SK-N-SH (cell line): Measurements from ENCODE around the gene NCK1. TPM values are rescaled to one million over a fixed set of nuclear protein-coding genes. Genes with fewer than 3 reads are reported as not detected.

Experiments used
- CTCF ChIA-PET: fragments of 300-600, 350-600 bp; formaldehyde crosslinking; extraction: SDS; loops from one replicate; lab custom pipeline; 2021; lab: Yijun Ruan, JAX
- POLR2A ChIA-PET: fragments of 350-600 bp; sonication (Branson Sonifier 250); formaldehyde crosslinking; extraction: SDS; loops from one replicate; lab custom pipeline; 2020; ENCODE audit warnings: antibody characterized with exemption, inconsistent platforms; lab: Yijun Ruan, JAX
- DNase-seq: peaks from one replicate; pipeline ENCODE4 v3.0.0; 2012
- H2AFZ ChIP-seq: fragments of 200-600 bp; sonication (generic); 2 replicates; pipeline ENCODE4 v1.8.1; 2016; ENCODE audit warnings: antibody characterized with exemption, mild to moderate bottlenecking, low read depth
- H3F3A ChIP-seq: fragments of 200-600 bp; sonication (generic); replicated peaks from 2 replicates; pipeline ENCODE3; 2016; ENCODE audit warnings: antibody characterized with exemption, mild to moderate bottlenecking; ENCODE audit not compliant: insufficient read depth
- H3K27ac ChIP-seq, 2 experiments: fragments of 200-500 bp in 1 of 2; fragments of 200-600 bp in 1 of 2; sonication (Bioruptor generic) in 1 of 2; sonication (generic), shearing (Covaris generic) in 1 of 2; 2 replicates each; pipeline versions ENCODE4 v1.5.1 to v1.6.1; 2014 to 2016; ENCODE audit warnings: low read depth in 2 of 2, inconsistent platforms in 1 of 2, low read length in 1 of 2, mild to moderate bottlenecking in 1 of 2, mixed read lengths in 1 of 2
- H3K27me3 ChIP-seq: fragments of 200-600 bp; sonication (generic), shearing (Covaris generic); 2 replicates; pipeline ENCODE4 v1.6.1; 2016; ENCODE audit warnings: mixed run types; ENCODE audit not compliant: insufficient read depth
- H3K36me3 ChIP-seq, 2 experiments: fragments of 200-500 bp in 1 of 2; fragments of 200-600 bp in 1 of 2; sonication (Bioruptor generic) in 1 of 2; sonication (generic) in 1 of 2; replicated peaks in 1 of 2; 2 replicates each; pipeline versions ENCODE3 to v1.5.1; 2014 to 2016; ENCODE audit warnings: low read length in 1 of 2, mild to moderate bottlenecking in 1 of 2; ENCODE audit not compliant: insufficient read depth in 2 of 2, control insufficient read depth in 1 of 2
- H3K4me1 ChIP-seq, 2 experiments: fragments of 200-500 bp in 1 of 2; fragments of 200-600 bp in 1 of 2; sonication (Bioruptor generic) in 1 of 2; sonication (generic), shearing (Covaris generic) in 1 of 2; 2 replicates each; pipeline versions ENCODE4 v1.5.1 to v1.6.1; 2014 to 2016; ENCODE audit warnings: low read depth in 1 of 2, low read length in 1 of 2, mixed run types in 1 of 2; ENCODE audit not compliant: insufficient read depth in 2 of 2, control insufficient read depth in 1 of 2
- H3K4me2 ChIP-seq: fragments of 200-600 bp; sonication (generic), shearing (Covaris generic); 2 replicates; pipeline ENCODE4 v1.6.1; 2017; ENCODE audit warnings: mixed run types
- H3K4me3 ChIP-seq, 2 experiments: fragments of 200-500 bp in 1 of 2; fragments of 200-600 bp in 1 of 2; sonication (Bioruptor generic) in 1 of 2; sonication (generic), shearing (Covaris generic) in 1 of 2; 2 replicates each; pipeline versions ENCODE4 v1.5.1 to v1.8.1; 2014 to 2016; ENCODE audit warnings: low read depth in 2 of 2, inconsistent platforms in 1 of 2, low read length in 1 of 2, mild to moderate bottlenecking in 1 of 2, mixed read lengths in 1 of 2, moderate library complexity in 1 of 2
- H3K79me2 ChIP-seq: fragments of 200-600 bp; sonication (generic); 2 replicates; pipeline ENCODE4 v1.8.1; 2017; ENCODE audit warnings: mild to moderate bottlenecking; ENCODE audit not compliant: insufficient read depth
- H3K9ac ChIP-seq: fragments of 200-600 bp; sonication (generic); 2 replicates; pipeline ENCODE4 v1.6.1; 2017; ENCODE audit warnings: mixed run types
- H3K9me2 ChIP-seq: fragments of 200-600 bp; sonication (generic); 2 replicates; pipeline ENCODE4 v1.6.1; 2017; ENCODE audit warnings: mixed run types
- H3K9me3 ChIP-seq: fragments of 200-600 bp; sonication (generic); 2 replicates; pipeline ENCODE4 v1.6.1; 2017; ENCODE audit warnings: mixed run types, mild to moderate bottlenecking, moderate library complexity
- H4K20me1 ChIP-seq: fragments of 200-600 bp; sonication (generic); 2 replicates; pipeline ENCODE4 v1.6.1; 2017; ENCODE audit warnings: mild to moderate bottlenecking, mixed run types; ENCODE audit not compliant: insufficient read depth
- CHD2 ChIP-seq: fragments of 150-350 bp; IDR thresholded peaks from 2 replicates; pipeline ENCODE4 v1.6.1; 2018; ENCODE audit warnings: low read length; ENCODE audit not compliant: partially characterized antibody
- ELF1 ChIP-seq: IDR thresholded peaks from 2 replicates; pipeline ENCODE4 v1.4.0; 2012
- FOXJ3 ChIP-seq: sonication (generic); formaldehyde crosslinking; IDR thresholded peaks from 2 replicates; pipeline ENCODE4 v1.5.1; 2020; ENCODE audit warnings: mild to moderate bottlenecking, missing genetic modification reagents
- JUND ChIP-seq: IDR thresholded peaks from 2 replicates; pipeline ENCODE4 v1.4.0; 2012
- NRF1 ChIP-seq: IDR thresholded peaks from 2 replicates; pipeline ENCODE4 v1.6.1; 2012; ENCODE audit warnings: low read depth, mild to moderate bottlenecking, low read length
- PBX3 ChIP-seq: IDR thresholded peaks from 2 replicates; pipeline ENCODE4; 2012
- RCOR1 ChIP-seq: fragments of 150-350 bp; IDR thresholded peaks from 2 replicates; pipeline ENCODE4 v1.6.1; 2017; ENCODE audit warnings: antibody characterized with exemption, low read length
- SIN3A ChIP-seq: IDR thresholded peaks from 2 replicates; pipeline ENCODE4 v1.6.1; 2012; ENCODE audit warnings: low read depth, mild to moderate bottlenecking, low read length, moderate library complexity, borderline replicate concordance
- TAF1 ChIP-seq: IDR thresholded peaks from 2 replicates; pipeline ENCODE4 v1.6.1; 2012; ENCODE audit warnings: low read depth, mild to moderate bottlenecking, low read length, moderate library complexity, borderline replicate concordance
- ZBTB33 ChIP-seq: IDR thresholded peaks from 2 replicates; pipeline ENCODE4 v1.4.0; 2012; ENCODE audit warnings: low read depth, borderline replicate concordance
- WGBS: methylation state at CpG from one replicate; pipeline ENCODE4 v1.1.6; 2017; ENCODE audit warnings: low lambda C conversion rate; 5-methylcytosine and 5-hydroxymethylcytosine counted together
- polyA plus RNA-seq, 3 experiments: library from polyadenylated mRNA; depleted of rRNA; stranded (reverse); fragments of >200 nt; gene quantifications; 2 replicates each; pipeline ENCODE4 v1.2.3, GENCODE V29; 2012
- TF ChIP-seq, protein P1 (sequence below): IDR thresholded peaks from 2 replicates; pipeline ENCODE4 v1.6.1; 2012; ENCODE audit warnings: mild to moderate bottlenecking, low read depth, low read length, moderate library complexity
- TF ChIP-seq, protein P2 (sequence below): fragments of 150-350 bp; IDR thresholded peaks from 2 replicates; pipeline ENCODE4 v1.6.1; 2017; ENCODE audit warnings: antibody characterized with exemption, low read length, low read depth, borderline replicate concordance
- TF ChIP-seq, protein P3 (sequence below): fragments of 150-350 bp; IDR thresholded peaks from 2 replicates; pipeline ENCODE4 v1.6.1; 2016; ENCODE audit warnings: mild to moderate bottlenecking, low read depth, low read length

Gene NCK1
- polyA plus RNA-seq, 1 of the 3 experiments (the other 2 are of a cell fraction) = 16.2 TPM

- Histone ChIP-seq H3F3A (no peaks in the 10 kb centered on the region), H3K27ac (no peak overlapping the region), H4K20me1 (no peaks in the 10 kb centered on the region), H3K9me3 (no peaks in the 10 kb centered on the region), H3K79me2 (no peaks in the 10 kb centered on the region), H3K9ac (no peak overlapping the region), H2AFZ (no peak overlapping the region), H3K9me2 (no peaks in the 10 kb centered on the region), H3K4me1 (peaks cover 6 to 15% of the 10 kb centered on the region in 2 experiments; a peak in 3 of 4 replicates), H3K4me3 (no peak overlapping the region), H3K36me3 (peaks cover 0 to 3% of the 10 kb centered on the region in 2 experiments), H3K4me2 (no peak overlapping the region), H3K27me3 (no peaks in the 10 kb centered on the region)
- WGBS = 95% methylated on average over 2 of the region's 2 CpGs
- ChIA-PET POLR2A (no interaction called here), CTCF (interaction anchor here (1.1 kb wide), 2 partner anchors 57 to 205 kb away, joined by 3 to 4 read pairs; partner anchors contain the start of gene STAG1)
- TF ChIP-seq, protein P1, sequence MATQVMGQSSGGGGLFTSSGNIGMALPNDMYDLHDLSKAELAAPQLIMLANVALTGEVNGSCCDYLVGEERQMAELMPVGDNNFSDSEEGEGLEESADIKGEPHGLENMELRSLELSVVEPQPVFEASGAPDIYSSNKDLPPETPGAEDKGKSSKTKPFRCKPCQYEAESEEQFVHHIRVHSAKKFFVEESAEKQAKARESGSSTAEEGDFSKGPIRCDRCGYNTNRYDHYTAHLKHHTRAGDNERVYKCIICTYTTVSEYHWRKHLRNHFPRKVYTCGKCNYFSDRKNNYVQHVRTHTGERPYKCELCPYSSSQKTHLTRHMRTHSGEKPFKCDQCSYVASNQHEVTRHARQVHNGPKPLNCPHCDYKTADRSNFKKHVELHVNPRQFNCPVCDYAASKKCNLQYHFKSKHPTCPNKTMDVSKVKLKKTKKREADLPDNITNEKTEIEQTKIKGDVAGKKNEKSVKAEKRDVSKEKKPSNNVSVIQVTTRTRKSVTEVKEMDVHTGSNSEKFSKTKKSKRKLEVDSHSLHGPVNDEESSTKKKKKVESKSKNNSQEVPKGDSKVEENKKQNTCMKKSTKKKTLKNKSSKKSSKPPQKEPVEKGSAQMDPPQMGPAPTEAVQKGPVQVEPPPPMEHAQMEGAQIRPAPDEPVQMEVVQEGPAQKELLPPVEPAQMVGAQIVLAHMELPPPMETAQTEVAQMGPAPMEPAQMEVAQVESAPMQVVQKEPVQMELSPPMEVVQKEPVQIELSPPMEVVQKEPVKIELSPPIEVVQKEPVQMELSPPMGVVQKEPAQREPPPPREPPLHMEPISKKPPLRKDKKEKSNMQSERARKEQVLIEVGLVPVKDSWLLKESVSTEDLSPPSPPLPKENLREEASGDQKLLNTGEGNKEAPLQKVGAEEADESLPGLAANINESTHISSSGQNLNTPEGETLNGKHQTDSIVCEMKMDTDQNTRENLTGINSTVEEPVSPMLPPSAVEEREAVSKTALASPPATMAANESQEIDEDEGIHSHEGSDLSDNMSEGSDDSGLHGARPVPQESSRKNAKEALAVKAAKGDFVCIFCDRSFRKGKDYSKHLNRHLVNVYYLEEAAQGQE = no peak
- TF ChIP-seq, protein P2, sequence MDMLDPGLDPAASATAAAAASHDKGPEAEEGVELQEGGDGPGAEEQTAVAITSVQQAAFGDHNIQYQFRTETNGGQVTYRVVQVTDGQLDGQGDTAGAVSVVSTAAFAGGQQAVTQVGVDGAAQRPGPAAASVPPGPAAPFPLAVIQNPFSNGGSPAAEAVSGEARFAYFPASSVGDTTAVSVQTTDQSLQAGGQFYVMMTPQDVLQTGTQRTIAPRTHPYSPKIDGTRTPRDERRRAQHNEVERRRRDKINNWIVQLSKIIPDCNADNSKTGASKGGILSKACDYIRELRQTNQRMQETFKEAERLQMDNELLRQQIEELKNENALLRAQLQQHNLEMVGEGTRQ = no peak
- TF ChIP-seq FOXJ3 (no peak), TAF1 (no peak), SIN3A (no peak), ZBTB33 (no peak), JUND (no peak), PBX3 (no peak), ELF1 (no peak), CHD2 (no peak), NRF1 (no peak), RCOR1 (no peak)
- TF ChIP-seq, protein P3, sequence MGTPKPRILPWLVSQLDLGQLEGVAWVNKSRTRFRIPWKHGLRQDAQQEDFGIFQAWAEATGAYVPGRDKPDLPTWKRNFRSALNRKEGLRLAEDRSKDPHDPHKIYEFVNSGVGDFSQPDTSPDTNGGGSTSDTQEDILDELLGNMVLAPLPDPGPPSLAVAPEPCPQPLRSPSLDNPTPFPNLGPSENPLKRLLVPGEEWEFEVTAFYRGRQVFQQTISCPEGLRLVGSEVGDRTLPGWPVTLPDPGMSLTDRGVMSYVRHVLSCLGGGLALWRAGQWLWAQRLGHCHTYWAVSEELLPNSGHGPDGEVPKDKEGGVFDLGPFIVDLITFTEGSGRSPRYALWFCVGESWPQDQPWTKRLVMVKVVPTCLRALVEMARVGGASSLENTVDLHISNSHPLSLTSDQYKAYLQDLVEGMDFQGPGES = no peak
- no peak for DNase-seq
These were observed 95.0 kb downstream of the NCK1 start for GRCh38 chr3:136956971-136957370.
